Lower lobe of right lung (tissue), 2 donors: ENCODE data around the gene CNFN. TPM values are rescaled to one million over a fixed set of nuclear protein-coding genes. Genes with fewer than 3 reads are reported as not detected.

Experiments
- ATAC-seq, 2 donors: fragments of 200-7000 bp; cut with Tn5 transposase; one replicate each; pipeline ENCODE4 v1.9.1; 2020 to 2022; ENCODE audit warnings: mild to moderate bottlenecking in 2 of 2, moderate library complexity in 2 of 2
- DNase-seq: peaks from one replicate; pipeline ENCODE4 v3.0.0-alpha.2; 2020
- H3K27ac ChIP-seq: fragments of 200-600 bp; one replicate; pipeline ENCODE4 v1.8.0; 2022
- H3K27me3 ChIP-seq: fragments of 200-600 bp; one replicate; pipeline ENCODE4 v1.8.0; 2022; ENCODE audit warnings: low read depth
- H3K36me3 ChIP-seq: fragments of 200-600 bp; one replicate; pipeline ENCODE4 v1.8.0; 2022; ENCODE audit warnings: mild to moderate bottlenecking
- H3K4me1 ChIP-seq: fragments of 200-600 bp; one replicate; pipeline ENCODE4 v1.8.0; 2022
- H3K4me3 ChIP-seq: fragments of 200-600 bp; one replicate; pipeline ENCODE4 v1.8.0; 2022; ENCODE audit warnings: mild to moderate bottlenecking
- H3K9me3 ChIP-seq: fragments of 200-600 bp; one replicate; pipeline ENCODE4 v1.8.0; 2022
- CTCF ChIP-seq: fragments of 200-600 bp; IDR thresholded peaks from one replicate; pipeline ENCODE4 v1.8.0; 2022; ENCODE audit warnings: antibody characterized with exemption, mild to moderate bottlenecking
- intact Hi-C: fragments of 100-400 bp; cut with DNase I; formaldehyde crosslinking; loops from one replicate; pipeline ENCODE4 v1.11.0; 2022
- total RNA-seq: library from RNA; stranded (reverse); fragmentation: NEBNext Ultra II Directional; extraction: Animal tissue kit (Norgen Biotek cat#: 25700); gene quantifications from one replicate; pipeline ENCODE4 v1.2.1, GENCODE V29; 2021
- donor health status: DM: no; HTN: yes; CAD: no; lungs with severe emphysema.

The CNFN gene
- total RNA-seq, 1 donor from 2014 or later: not detected

- no peaks in the 10 kb centered on the region for H3K36me3 ChIP-seq
- no peak for TF ChIP-seq CTCF
- H3K9me3 ChIP-seq: no peaks in the 10 kb centered on the region
- H3K4me1 ChIP-seq: no peaks in the 10 kb centered on the region
- peak; percentile 41 for DNase-seq
- no peak for ATAC-seq
- H3K27ac ChIP-seq: no peak overlapping the region
- no peak overlapping the region for H3K4me3 ChIP-seq
- no peaks in the 10 kb centered on the region for H3K27me3 ChIP-seq
- intact Hi-C loops: no loop called here
Observed at GRCh38 chr19:42410371-42410770, 20.3 kb upstream of the CNFN start.

GRCh38 chr19:42409477-42409876 is 19.4 kb upstream of the CNFN start:
- ATAC-seq: no peak
- Histone ChIP-seq H3K36me3 (no peaks in the 10 kb centered on the region), H3K4me1 (no peaks in the 10 kb centered on the region), H3K9me3 (no peaks in the 10 kb centered on the region), H3K4me3 (no peak overlapping the region), H3K27me3 (no peaks in the 10 kb centered on the region), H3K27ac (no peak overlapping the region)
- TF ChIP-seq CTCF: no peak
- intact Hi-C loops: no loop called here
- DNase-seq: peak; percentile 33

- Histone ChIP-seq H3K27ac (no peak overlapping the region), H3K9me3 (no peaks in the 10 kb centered on the region), H3K27me3 (no peaks in the 10 kb centered on the region), H3K36me3 (no peaks in the 10 kb centered on the region), H3K4me1 (no peaks in the 10 kb centered on the region), H3K4me3 (no peak overlapping the region)
- TF ChIP-seq CTCF: no peak
- ATAC-seq: no peak
- intact Hi-C loops: no loop called here
- DNase-seq: no peak
Observed at GRCh38 chr19:42407816-42408175, 17.7 kb upstream of the CNFN start.

GRCh38 chr19:42407085-42407815 is 17.2 kb upstream of the CNFN start:
- Histone ChIP-seq H3K27ac (no peak overlapping the region), H3K9me3 (no peaks in the 10 kb centered on the region), H3K27me3 (no peaks in the 10 kb centered on the region), H3K4me3 (no peak overlapping the region), H3K4me1 (no peaks in the 10 kb centered on the region), H3K36me3 (no peaks in the 10 kb centered on the region)
- DNase-seq (no peak), ATAC-seq (no peak)
- TF ChIP-seq CTCF: no peak
- intact Hi-C loops: no loop called here

- DNase-seq (no peak), ATAC-seq (no peak)
- Histone ChIP-seq H3K27ac (no peak overlapping the region), H3K9me3 (no peaks in the 10 kb centered on the region), H3K4me3 (no peak overlapping the region), H3K27me3 (no peaks in the 10 kb centered on the region), H3K36me3 (no peaks in the 10 kb centered on the region), H3K4me1 (peaks cover 4% of the 10 kb centered on the region)
- intact Hi-C loops: no loop called here
- no peak for TF ChIP-seq CTCF
Observed at GRCh38 chr19:42406111-42406510, 16.0 kb upstream of the CNFN start.
